GM10847 (cell line): ENCODE results near the gene ASCL2.

Experiments
- POLR2A ChIP-seq: IDR thresholded peaks from 2 replicates; pipeline ENCODE4 v1.6.1; 2011; ENCODE audit not compliant: insufficient read length; ENCODE audit errors: extremely low read depth

ASCL2 gene, protein sequence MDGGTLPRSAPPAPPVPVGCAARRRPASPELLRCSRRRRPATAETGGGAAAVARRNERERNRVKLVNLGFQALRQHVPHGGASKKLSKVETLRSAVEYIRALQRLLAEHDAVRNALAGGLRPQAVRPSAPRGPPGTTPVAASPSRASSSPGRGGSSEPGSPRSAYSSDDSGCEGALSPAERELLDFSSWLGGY

DNA sequence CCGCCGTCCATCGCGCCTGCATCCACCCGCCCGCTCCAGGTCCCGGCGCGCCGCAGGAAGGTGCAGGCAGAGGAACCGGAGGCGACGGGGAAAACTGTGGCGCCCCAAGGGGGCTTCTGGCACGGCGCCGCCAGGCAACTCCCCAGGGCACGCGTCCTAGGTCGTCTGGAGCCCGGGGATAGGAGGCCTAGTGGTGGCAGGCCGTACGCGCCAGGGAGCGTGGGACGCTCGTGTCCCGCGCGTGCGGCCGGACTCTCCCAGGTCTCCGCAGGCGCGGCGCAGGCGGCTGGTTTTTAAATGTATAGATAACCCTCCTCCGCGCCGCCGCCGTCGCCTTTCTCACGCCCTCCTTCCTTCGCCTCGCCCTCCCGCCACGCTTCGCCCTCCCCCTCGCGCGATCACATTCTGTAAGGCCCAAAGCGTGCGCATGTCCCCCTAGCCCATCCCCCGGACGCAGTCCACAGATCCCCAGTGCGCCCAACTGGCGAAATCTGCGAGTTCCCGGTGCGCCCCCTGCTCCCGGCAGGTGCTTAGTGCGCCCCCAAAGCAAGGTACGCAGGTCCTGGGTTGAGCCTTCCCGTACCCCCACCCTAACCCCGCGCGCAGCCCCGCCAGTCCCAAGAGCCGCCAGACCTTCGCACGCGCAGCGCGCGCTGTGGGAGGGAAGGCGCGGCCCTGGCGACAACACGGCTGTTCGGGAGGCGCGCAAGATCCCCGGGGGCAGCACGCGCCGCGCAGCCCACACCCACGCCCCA, at the start of gene ASCL2:
ASCL2 (minus strand) TSS at position 267 of the 755 bp plus-strand sequence; CDS start at position 11, 256 bp downstream.
- TF ChIP-seq POLR2A: no peak

DNA sequence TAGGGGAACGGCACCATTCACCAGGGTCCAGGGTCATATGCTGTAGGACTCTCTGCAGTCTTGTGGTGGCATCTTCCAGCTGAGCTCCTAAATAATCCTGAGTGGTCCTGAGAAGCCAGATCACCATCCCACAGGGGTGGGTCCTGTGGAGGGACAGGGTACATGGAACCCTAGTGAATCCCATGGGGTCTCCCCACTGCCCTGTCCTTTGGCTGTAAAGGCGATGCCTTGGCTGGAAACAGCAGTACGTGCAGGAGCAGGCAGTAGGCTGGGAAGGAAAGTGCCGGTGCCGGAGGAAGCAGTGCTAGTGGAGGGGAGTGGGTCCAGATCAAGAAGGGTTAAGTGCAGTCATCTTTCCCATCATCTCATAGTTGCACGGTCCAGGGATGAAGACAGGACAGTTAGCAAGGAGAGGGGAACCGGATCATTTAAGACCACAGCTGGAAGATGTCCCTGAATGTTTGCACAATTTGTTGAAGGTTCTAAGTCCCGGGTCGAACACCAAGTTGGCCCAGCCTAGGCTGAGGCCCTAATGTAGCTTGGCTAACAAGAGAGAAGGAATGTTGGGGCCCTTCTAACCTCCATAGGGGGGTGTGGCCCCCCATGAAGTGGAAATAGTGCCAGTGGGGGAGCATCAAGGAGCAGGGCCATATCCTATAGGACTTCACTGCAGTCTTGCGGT, 49.5 kb upstream of the ASCL2 start:
- TF ChIP-seq POLR2A: no peak

DNA sequence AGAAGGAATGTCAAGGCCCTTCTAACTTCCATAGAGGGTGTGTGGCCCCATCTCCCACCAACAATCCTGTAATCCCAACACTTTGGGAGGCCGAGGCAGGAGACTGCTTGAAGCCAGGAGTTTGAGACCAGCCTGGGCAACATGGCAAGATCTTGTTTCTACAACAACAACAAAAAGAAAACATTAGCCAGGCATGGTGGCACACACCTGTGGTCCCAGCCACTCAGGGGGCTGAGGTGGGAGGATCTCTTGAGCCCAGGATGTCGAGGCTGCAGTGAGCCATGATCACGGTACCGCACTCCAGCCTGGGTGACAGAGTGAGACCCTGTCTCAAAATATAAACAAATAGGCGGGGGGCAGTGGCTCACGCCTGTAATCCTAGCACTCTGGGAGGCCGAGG, 48.3 kb upstream of the ASCL2 start:
- TF ChIP-seq POLR2A: no peak

DNA sequence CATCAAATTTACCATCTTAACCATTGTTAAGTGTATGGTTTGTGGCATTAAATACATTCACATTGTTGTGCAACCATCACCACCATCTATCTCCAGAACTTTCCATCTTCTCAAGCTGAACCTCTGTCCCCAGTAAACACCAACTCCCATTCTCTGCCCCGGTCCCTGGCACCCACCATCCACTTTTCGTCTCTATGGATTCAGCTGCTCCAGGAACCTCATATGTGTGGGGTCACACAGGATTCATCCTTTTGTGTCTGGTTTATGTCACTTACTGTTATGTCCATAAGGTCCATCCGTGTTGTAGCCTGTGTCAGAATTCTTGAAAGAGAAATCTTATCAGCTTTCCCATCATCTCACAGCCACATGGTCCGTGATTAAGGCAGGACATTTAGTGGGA, 47.7 kb upstream of the ASCL2 start:
- TF ChIP-seq POLR2A: no peak

DNA sequence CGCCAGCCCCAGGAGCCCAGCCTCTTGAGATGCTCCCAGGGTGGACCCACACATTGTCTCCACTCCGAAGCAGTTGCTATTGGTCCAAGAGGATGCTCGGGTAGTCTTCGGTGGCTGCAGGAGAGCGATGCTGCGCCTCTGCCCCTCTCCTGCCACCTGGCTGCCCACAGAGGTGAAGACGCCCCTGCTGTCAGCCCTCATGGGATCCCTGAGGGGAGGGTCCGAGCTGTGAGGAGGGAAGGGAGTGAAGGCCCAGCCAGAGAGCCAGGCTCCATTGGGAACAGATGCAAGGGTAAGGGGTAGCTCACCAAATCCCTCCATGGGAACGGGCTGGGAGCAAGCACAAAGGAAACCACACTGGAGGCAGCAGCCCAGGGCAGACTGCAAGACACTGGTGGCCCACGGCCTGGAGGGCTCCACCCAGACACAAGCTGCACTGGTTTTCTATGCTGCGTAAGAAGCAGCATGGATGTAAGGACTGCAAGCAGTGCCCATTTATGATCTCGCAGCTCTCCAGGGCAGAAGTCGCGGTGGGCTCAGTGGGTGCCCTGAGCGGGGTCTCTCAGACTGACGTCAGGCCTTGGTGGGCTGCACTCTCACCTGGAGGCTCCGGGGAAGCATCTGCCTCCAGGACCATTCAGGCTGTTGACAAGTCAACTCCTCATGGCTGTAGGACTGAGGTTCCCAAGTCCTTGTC, 47.1 kb upstream of the ASCL2 start:
- no peak for TF ChIP-seq POLR2A

DNA sequence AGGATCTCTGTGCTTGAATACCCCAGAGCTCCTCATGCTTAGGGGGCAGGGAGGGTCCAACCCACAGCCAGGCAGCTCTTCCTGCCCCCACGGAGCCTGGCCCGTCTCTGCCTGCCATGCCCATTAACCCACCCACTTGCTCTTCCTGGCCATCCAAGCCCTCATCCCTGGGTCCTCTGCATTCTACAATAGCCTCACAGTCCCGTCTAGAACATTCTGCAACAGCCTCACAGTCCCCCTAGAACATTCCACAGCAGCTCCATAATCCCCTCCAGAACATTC, 46.5 kb upstream of the ASCL2 start:
- TF ChIP-seq POLR2A: no peak

DNA sequence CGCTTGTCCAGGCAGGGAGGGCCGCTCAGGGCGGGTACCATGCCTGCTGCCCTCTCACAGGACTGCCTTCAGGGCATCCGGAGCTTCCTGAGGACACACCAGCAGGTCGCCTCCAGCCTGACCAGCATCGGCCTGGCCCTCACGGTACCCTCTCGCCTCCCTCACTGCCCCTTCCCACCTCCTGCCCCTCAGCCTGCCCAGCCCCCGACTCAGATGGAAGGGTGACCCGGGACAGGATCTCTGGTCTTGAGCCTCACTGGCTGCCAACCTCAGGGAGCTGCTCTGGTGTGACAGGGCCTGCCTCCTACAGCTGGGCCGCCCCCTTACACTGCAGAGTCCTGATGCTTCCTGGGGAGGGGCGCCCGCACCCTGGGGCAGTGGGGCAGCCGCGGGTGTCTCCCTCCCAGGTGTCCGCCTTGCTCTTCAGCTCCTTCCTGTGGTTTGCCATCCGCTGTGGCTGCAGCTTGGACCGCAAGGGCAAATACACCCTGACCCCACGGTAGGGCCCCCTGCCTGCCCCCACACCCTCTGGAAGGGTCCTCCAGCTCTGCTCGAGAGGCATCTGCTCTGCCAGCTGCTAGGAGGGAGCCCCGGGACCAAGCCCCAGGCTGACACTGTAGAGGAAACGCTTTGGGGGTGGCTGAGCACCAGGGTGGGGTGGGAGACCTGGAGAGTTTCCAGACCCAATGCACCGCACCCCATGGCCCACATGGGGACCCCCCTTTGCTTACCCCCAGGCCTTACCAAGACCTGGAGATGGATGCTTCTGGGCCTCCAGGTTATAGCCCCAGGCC, 46.0 kb upstream of the ASCL2 start:
- no peak for TF ChIP-seq POLR2A

DNA sequence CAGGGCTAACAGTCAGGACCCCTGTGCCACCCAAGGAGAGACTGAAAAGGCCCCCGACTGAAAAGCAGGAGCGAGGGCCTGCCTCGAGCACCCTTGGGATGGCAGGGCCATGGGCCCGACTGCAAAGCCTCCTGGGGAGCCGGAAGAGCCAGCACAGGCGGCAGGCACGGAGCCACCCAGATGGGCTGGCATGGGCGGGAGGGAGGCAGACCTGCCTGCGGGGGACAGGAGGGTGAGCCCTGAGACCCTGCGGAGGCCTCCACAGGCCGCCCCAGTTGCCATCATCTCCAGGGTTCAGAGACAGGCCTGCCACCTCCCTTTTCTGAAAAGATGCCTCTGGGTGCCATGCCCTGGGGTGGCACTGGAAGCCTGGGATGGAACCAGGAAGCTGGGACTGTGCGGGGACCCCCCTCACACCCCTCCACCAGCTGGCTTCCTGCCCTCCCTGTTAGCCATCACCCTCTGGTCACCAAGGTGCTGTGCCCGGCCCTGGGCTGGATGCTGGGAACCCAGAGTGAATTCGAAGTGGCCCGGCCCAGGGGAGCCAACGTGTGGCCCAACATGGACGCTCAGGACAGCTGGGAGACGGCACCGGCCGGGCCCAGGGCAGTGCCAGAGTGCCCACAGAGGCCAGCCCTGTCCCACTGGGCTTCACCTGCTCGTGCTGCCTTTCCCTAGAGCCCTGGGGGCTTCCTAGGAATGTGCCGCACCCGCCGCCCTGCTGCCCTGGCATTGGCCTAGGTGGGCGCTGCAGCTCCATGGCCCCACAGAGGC, 45.2 kb upstream of the ASCL2 start:
- no peak for TF ChIP-seq POLR2A

DNA sequence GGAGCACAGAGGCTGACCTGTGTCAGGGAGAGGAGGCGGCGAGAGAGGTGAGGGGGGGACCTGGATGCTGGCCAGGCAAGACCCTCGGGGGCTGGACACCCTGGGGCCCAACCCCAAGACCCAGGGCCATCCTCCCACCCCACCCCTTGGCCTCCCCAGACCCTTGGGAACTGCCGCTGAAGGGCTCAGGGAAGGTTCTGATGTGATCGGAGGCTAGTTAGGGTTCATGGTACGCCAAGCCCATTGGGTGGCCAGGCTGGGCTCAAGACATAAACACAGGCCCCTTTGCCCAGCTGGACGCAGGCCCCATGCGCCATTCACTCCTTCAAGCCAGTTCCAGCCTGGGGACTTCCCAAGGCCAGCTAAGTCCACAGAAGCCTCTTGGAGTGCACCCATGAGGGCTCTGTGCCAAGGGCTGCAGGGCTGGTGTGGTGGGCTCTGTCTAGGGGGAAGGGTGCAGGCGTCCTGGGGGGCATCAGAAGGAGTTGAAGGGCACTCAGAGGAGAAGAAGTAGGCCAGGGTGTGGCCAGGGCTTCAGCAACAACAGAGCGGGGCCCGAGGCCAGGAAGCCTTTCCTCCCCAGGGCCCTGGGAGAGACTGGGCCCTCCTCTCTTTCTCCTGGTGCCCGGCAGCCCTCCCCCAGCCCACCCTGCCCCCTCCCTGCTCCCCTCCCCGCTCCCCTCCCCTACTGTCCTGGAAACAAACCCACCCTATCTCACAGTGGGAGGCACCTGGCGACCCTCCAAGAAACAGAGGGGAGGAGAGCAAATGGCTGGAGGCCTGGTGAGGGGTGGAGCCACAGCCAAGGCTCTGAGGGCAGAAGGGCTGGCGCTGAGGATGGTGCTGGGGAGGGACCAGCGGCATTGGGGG, 44.4 kb upstream of the ASCL2 start:
- no peak for TF ChIP-seq POLR2A

DNA sequence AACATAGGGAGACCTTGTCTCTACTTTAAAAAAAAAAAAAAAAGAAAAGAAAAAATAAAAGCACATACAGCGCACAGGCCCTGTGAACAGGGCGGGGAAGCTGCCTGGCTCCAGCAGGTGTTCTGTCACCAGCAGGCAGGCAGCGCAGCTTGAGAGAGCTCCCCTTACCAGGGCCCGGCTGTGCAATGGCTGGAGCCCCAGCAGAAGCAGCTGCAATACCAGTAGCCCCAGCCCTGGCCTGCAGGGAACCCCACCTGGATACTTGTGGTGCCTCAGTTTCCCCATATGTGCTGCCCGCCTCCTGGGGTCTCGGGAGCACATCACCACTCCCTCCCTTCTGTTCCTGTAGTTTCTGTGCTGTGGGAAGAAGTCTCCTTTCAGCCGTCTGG, 43.7 kb upstream of the ASCL2 start:
- no peak for TF ChIP-seq POLR2A

DNA sequence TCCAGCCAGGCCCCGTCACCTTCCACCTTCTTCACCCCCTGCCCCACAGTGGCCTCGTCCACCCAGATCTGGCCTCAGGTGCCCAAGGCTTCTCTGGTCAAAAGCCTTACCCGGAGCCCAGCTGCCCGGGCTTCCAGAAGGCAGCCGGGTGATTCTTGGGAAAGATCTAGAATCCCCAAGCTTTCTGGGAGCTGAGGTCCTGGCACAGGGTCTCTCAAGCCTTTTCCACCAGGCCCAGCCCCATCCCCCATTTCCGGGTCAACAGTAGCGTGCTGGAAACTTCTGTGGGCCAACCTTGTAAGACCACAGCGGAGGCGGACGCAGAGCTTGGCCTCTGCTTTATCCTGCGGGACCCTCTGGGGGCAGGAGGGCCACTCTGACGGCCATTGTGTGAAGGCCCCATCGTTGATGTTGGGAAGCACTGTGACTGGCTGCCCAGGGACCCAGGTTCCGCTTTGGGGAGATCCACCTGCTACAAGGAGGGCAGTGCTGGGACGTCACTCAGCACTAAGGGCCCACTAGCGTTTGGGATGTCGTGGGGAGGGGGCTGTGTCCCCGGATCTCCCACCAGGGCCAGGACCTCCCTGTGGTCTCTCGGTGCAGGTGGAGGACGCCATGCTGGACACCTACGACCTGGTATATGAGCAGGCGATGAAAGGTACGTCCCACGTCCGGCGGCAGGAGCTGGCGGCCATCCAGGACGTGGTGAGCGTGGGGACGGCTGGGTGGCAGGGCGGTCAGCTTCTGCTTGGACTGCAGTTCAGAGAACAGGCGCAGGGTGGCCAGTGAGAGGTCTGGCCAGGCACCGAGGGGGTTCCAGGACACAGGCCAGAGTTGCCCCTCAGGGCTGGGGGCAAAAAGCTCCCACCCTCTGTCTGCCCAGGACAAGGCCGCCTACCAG, 42.9 kb upstream of the ASCL2 start:
- TF ChIP-seq POLR2A: no peak

DNA sequence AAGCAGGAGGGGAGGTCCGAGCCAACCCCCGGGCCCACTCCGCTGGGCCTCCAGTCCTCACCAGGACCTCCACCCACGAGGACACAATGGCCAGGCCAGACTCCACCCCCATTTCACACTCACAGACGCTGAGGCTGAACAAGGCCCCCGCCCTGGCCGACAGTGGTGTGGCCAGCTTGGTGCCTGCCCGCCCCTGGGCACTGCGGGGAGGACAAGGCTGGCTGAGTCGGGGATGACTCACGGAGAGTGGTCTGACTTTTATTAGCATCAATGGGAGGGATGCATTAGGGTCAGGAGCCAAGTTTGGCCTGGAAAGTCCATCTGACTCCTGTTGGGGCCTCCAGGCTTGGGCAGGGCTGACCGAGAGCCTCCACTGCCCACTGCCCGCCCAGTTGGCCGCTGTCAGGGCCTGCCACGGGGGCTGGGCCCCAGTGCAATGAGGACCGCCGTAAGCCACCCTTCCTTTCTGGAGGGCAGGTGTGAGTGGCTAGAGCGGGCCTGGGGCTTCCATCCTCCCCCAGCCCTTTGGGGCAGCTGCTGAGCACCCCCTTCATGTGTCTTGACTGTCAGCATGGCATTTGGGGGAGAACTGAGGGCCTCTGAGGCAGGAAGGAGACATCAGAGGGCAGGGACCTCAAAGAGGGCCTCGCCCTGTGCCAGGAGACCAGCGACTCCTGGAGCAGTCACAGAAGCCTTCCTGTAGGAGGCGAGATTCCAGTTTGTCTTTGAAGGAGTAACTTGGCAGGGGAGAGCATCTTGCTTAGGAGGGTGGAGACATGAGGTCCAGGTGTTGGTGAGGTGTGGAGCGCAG, 42.0 kb upstream of the ASCL2 start:
- no peak for TF ChIP-seq POLR2A
